GM12878 (cell line): ENCODE results near the gene KRT86. TPM values are rescaled to one million over a fixed set of nuclear protein-coding genes. Genes with fewer than 3 reads are reported as not detected.

ENCODE experiments used
- BMI1 ChIP-seq: fragments of 450-650 bp; IDR thresholded peaks from 2 replicates; pipeline ENCODE4 v1.6.1; 2016; ENCODE audit warnings: mild to moderate bottlenecking, moderate library complexity, borderline replicate concordance
- FOXK2 ChIP-seq: fragments of 450-650 bp; IDR thresholded peaks from 2 replicates; pipeline ENCODE4 v1.6.1; 2017; ENCODE audit warnings: mild to moderate bottlenecking, moderate library complexity
- JUND ChIP-seq: IDR thresholded peaks from 2 replicates; pipeline ENCODE4 v1.6.1; 2012; ENCODE audit warnings: low read depth, mild to moderate bottlenecking, low read length, improper control_type of control experiment, moderate library complexity
- MAX ChIP-seq: IDR thresholded peaks from 2 replicates; pipeline ENCODE4 v1.6.1; 2012; ENCODE audit warnings: low read depth, low read length, improper control_type of control experiment
- MTA2 ChIP-seq: fragments of 450-650 bp; IDR thresholded peaks from 2 replicates; pipeline ENCODE4 v1.6.1; 2016; ENCODE audit warnings: low read depth, mild to moderate bottlenecking, moderate library complexity
- PAX5 ChIP-seq: IDR thresholded peaks from 2 replicates; pipeline ENCODE4 v1.6.1; 2011; ENCODE audit warnings: low read depth, low read length, borderline replicate concordance
- RBBP5 ChIP-seq: fragments of 200-600 bp; sonication (generic); conservative IDR thresholded peaks from 2 replicates; pipeline ENCODE4 v1.6.1; 2016
- RFX5 ChIP-seq: IDR thresholded peaks from 2 replicates; pipeline ENCODE4 v1.6.1; 2011; ENCODE audit warnings: low read depth, low read length, improper control_type of control experiment
- RUNX3 ChIP-seq: IDR thresholded peaks from 2 replicates; pipeline ENCODE4 v1.6.1; 2012; ENCODE audit warnings: low read length, inconsistent platforms
- SIX5 ChIP-seq: IDR thresholded peaks from 2 replicates; pipeline ENCODE4 v1.6.1; 2011; ENCODE audit warnings: mild to moderate bottlenecking, low read depth, low read length, moderate library complexity; ENCODE audit not compliant: severe bottlenecking
- ZNF217 ChIP-seq: fragments of 450-650 bp; IDR thresholded peaks from 2 replicates; pipeline ENCODE4 v1.6.1; 2017; ENCODE audit warnings: antibody characterized with exemption, mild to moderate bottlenecking
- polyA plus RNA-seq, 11 experiments: library from polyadenylated mRNA; depleted of rRNA in 4 of 11; unstranded in 6 of 11; stranded (reverse) in 5 of 11; fragments of >200 nt; fragmentation: Nextera tagmentation in 4 of 11; fragmentation: Illumina TruSeq in 1 of 11; extraction: Ambion mirVana in 4 of 11; extraction: Trizol in 1 of 11; gene quantifications; 1 replicate in 1 of 11; 2 replicates in 10 of 11; pipeline versions ENCODE4 v1.2.1 to v1.2.3, GENCODE V29; 2011 to 2016; ENCODE audit warnings: inconsistent platforms in 2 of 11, missing spikeins in 2 of 11, low read depth in 1 of 11
- total RNA-seq, 4 experiments: library from RNA; depleted of rRNA in 3 of 4; stranded (reverse); fragments of >200 nt in 3 of 4; fragmentation: Illumina TruSeq in 1 of 4; extraction: Trizol in 1 of 4; gene quantifications; 2 replicates each; pipeline versions ENCODE4 v1.2.1 to v1.2.3, GENCODE V29; 2013 to 2021
- TF ChIP-seq, protein P1 (sequence below): fragments of 450-650 bp; IDR thresholded peaks from 2 replicates; pipeline ENCODE4 v1.6.1; 2017; ENCODE audit warnings: mild to moderate bottlenecking, moderate library complexity

KRT86 gene
- total and polyA plus RNA-seq, 10 of the 15 experiments (the other 5 are each of a cell fraction or from before 2014, with no cell fraction given), result 0.11 to 0.54 (median 0.18) TPM; not detected in 4

GRCh38 chr12:52333321-52333720, 58.9 kb downstream of the KRT86 start (continued):
- TF ChIP-seq, protein P1, sequence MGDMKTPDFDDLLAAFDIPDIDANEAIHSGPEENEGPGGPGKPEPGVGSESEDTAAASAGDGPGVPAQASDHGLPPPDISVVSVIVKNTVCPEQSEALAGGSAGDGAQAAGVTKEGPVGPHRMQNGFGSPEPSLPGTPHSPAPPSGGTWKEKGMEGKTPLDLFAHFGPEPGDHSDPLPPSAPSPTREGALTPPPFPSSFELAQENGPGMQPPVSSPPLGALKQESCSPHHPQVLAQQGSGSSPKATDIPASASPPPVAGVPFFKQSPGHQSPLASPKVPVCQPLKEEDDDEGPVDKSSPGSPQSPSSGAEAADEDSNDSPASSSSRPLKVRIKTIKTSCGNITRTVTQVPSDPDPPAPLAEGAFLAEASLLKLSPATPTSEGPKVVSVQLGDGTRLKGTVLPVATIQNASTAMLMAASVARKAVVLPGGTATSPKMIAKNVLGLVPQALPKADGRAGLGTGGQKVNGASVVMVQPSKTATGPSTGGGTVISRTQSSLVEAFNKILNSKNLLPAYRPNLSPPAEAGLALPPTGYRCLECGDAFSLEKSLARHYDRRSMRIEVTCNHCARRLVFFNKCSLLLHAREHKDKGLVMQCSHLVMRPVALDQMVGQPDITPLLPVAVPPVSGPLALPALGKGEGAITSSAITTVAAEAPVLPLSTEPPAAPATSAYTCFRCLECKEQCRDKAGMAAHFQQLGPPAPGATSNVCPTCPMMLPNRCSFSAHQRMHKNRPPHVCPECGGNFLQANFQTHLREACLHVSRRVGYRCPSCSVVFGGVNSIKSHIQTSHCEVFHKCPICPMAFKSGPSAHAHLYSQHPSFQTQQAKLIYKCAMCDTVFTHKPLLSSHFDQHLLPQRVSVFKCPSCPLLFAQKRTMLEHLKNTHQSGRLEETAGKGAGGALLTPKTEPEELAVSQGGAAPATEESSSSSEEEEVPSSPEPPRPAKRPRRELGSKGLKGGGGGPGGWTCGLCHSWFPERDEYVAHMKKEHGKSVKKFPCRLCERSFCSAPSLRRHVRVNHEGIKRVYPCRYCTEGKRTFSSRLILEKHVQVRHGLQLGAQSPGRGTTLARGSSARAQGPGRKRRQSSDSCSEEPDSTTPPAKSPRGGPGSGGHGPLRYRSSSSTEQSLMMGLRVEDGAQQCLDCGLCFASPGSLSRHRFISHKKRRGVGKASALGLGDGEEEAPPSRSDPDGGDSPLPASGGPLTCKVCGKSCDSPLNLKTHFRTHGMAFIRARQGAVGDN, result no peak
- TF ChIP-seq SIX5, result no peak
- TF ChIP-seq FOXK2, result no peak
- no peak for TF ChIP-seq MAX
- TF ChIP-seq RBBP5, result no peak
- no peak for TF ChIP-seq BMI1
- TF ChIP-seq RUNX3, result no peak
- no peak for TF ChIP-seq PAX5
- no peak for TF ChIP-seq RFX5
- no peak for TF ChIP-seq JUND
- no peak for TF ChIP-seq ZNF217
- no peak for TF ChIP-seq MTA2
